Right ventricle myocardium inferior (tissue), 1 donor: ENCODE measurements around the gene MTMR1. TPM values are rescaled to one million over a fixed set of nuclear protein-coding genes. Genes with fewer than 3 reads are reported as not detected.
A peak's percentile ranks its signal among the peaks of the same experiment; 100 is the strongest.

ENCODE experiments used
- ATAC-seq: fragments of 200-7000 bp; cut with Tn5 transposase; one replicate; pipeline ENCODE4 v1.9.1; 2020; ENCODE audit warnings: mild to moderate bottlenecking, moderate library complexity
- DNase-seq: peaks from one replicate; pipeline ENCODE4 v3.0.0; 2021; ENCODE audit errors: missing footprints
- intact Hi-C: fragments of 100-400 bp; cut with DNase I; formaldehyde crosslinking; loops from one replicate; pipeline ENCODE4 v1.11.0; 2022
- long read RNA-seq: library from polyadenylated mRNA; unstranded; transcript quantifications from one replicate; pipeline ENCODE4 v2.0.0, GENCODE V29; 2021
- total RNA-seq: library from RNA; stranded (reverse); fragmentation: NEBNext Ultra II Directional; extraction: Animal tissue kit (Norgen Biotek cat#: 25700); gene quantifications from one replicate; pipeline ENCODE4 v1.2.1, GENCODE V29; 2021
- donor health status: DM: no; HTN: yes; CAD: no; lungs with severe emphysema.

The MTMR1 gene
- total RNA-seq = 19.4 TPM
- long read RNA-seq, full-length matches to known transcripts = 1 of 12 reads
- long read RNA-seq, partial matches to known transcripts = 3 of 12 reads
- long read RNA-seq, other reads (novel, unspliced or antisense) = 8 of 12 reads

DNA sequence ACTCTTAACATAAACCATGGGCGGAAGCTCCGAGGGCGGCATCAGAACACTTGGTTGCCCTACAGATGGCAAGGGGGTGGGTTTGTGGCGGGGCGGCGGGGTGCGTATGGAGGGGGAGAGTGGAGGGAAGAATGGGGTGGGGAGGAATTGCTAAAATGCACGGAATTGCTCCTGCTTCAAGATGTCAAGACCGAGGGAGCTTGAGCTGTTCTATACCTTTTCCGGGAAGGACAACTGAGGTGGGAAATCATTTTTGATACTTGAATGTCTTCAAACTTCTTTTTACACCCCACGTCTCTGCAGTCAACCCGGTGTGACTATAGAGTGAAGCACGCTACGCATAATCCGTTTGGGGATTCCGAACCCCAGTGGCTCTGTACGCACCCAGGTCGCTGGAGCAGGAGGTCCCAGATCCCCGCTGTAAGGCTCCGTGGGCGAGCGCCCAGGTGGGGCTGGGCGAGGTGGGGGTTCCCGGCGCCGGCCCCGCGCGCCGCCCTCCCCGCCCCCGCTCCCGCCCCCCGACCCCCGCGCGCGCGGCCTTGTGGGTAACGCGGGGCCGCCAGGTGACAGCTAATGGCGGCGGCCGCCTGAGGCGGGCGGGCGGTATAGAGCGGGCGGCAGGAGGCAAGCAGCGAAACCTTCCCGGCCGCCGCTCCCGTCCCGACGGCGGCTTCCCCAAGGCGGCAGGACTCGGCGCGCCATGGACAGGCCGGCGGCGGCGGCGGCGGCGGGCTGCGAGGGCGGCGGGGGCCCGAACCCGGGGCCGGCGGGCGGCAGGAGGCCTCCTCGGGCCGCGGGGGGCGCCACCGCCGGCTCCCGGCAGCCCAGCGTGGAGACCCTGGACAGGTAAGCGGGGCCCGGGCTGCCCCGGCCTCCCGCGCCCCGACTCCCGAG, at the start of gene MTMR1:
Gene MTMR1 (plus strand): TSS at position 566 of the 894 bp plus-strand sequence. CDS start 135 bp downstream, at position 701.
- intact Hi-C loops = no loop called here
- ATAC-seq (peak; percentile 71), DNase-seq (peak; percentile 69)

DNA sequence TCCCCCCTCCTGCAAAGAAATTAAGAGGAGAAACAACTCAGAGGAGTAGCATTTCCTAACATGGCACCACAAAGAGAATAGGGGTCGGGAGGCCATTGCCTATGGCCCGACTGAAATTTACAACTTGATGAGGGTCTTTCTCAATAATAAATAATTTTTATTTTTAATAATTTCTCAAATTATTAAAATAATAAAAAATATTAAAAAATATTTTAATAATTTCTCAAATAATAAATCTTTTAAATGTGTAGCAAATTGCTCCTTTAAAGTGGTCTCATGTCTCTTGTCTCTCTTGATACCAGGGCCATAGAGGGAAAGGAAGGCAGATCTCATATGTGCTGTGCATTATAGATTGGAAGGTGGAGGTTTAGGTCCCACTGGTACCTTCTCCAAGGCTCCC, 49.2 kb upstream of the MTMR1 start:
- DNase-seq (no peak), ATAC-seq (no peak)
- intact Hi-C loops = no loop called here

DNA sequence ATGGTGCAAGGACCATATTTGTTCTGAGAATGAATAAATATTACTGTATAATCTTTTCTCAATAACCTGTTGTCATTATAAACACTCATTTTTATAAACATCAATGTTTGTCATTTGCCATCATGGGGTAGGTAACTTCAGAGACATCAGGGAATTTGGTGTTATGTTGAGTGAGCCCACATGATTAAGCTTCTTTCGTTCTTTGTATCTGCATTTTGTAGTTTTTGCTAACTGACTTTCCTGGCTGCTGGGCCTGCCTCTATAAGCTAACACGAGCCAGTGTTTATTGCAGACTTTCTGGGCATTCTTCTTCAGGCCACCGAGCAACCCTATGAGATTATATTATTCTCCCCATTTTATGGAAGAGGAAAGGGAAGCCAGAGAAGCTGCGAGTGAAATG, 48.8 kb upstream of the MTMR1 start:
- intact Hi-C loops = no loop called here
- ATAC-seq = no peak
- DNase-seq = no peak

DNA sequence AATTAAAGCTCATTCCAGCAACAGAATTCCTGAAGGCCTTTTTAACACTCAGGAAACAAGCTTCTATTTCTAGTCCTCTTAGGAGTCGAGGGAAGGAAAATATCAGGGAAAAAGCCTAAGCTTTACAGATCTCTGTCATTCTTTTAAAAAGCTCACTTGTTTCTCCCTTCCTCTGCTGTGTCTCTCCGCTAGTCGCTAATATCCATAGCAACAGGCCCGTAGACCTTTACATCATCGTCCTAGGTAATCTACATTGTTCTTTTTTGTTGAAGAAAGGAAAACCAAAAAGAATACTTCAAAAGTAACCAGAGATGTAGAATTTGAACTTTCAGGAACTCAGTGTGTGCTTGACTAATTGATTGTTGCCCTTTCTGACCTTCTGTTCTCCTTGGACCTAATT, 45.9 kb upstream of the MTMR1 start:
- intact Hi-C loops = no loop called here

DNA sequence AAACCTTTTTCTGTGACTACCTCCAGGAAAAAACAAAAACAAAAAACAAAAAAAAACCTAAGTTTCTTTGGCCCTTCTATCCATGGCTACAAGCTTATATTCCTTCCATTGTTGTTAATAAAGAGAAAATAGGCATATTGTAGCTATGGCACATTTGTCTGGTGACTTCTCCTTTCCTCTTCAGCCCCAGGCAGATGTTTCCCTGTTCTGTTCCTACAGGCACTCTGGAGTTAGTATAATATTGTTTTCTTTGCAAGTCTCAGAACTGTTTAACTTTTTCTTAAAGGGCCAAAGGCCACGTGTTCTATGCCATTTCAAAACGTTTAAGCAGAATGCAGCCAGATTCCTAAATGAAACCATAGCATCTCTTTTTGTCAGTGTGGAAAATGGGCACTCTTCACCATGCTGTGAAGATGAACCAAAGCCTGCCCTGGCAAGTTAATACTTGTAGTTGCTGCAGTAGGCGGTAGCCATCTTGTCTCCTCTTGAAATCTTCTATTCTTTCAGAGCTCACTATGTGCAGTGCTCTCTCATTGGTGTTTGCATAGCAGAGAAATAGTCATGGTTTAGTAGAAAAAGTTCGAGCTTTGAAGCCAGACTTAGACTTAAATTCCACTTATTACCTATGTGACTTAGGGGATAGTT, 44.8 kb upstream of the MTMR1 start:
- intact Hi-C loops = no loop called here
- no peak for ATAC-seq
- DNase-seq = no peak

More for the DNA sequence above, 45.9 kb upstream of the MTMR1 start:
- ATAC-seq = no peak
- no peak for DNase-seq

DNA sequence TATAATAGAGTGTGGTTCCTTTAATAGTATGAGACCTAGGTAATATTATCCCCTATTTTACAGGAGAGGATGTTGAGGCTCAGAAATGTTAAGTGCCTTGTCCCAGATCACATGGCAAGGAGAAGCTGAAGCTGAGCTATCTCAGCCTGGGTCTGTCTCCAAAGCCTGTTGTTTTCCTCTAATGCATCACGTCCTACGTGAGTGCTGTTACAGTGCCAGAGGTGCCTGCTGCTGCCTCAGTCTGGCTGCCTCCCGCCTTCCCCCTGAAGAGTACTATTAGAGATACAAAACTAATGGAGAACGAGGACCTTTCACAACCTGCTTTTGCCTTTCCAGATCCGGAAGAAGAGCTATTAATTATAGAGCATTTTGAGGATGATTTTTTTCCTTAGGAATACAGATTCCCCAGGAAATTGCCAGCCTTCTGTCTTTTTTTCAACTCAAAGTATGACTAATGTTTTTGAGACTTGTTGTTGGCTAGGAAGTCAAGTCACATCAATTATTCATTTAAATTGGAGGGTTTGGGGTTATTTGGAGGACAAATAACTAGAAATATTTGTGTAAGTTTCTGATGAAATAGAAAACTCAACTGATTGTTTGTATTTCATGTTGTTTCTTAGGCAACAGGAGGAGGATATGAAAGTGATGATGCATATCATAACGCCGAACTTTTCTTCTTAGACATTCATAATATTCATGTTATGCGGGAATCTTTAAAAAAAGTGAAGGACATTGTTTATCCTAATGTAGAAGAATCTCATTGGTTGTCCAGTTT, 43.9 kb upstream of the MTMR1 start:
- peak; percentile 16 for ATAC-seq
- DNase-seq = peak; percentile 42
- intact Hi-C loops = no loop called here

DNA sequence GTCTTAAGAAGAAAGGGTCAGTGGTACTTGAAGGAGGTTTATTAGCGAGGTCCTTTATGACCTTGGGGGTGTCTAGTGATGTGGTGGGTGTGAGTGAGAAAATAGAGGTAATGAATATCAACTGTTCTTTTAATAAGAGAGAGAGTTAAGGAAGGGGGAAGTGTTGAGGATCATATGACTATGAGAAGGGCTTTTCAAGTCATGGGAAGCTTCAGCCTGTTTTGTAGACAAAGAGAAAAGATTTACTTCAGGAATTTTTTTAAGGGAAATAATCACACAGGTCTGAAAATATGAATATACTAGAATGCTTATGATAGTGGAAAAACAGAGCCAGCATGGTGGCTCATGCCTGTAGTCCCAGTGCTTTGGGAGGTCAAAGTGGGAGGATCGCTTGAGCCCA, 41.3 kb upstream of the MTMR1 start:
- ATAC-seq (no peak), DNase-seq (no peak)
- intact Hi-C loops = no loop called here

DNA sequence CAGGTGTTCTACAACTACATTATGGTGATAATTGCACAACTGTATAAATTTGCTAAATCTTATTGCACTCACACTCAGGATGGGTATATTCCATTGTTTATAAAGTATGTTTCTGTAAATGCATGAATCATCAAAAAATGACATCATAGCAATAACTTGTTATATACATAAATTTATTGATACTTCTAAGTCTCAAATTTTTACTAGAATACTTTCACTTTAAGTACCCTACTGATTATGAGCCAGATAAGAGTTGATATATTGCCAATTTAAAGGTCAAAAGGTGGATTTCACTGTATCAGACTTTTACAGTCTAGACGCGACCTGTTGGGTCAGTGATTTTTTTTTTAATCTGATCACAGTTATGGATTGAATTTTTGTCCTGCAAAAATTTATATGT, 37.4 kb upstream of the MTMR1 start:
- DNase-seq (no peak), ATAC-seq (no peak)
- intact Hi-C loops = no loop called here

DNA sequence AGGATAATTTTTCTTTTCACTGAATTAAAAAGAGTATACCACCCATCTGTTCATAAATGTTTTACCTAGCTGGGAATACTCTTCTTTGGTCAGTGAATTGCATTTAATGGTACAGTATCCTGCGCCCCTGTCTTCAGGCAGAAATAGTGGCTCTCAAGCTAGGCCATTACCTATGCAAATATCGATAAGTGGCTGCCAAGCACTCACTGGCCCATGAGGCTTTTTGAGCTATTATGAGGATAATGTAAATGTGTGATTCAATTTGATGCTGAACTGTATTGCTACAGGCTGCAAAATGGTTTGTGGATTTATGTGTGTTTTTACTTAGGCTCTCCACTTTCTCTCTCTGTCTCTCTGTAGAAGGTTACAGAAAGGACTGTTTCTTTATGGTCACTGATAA, 30.1 kb upstream of the MTMR1 start:
- no peak for DNase-seq
- ATAC-seq = no peak
- intact Hi-C loops = no loop called here

DNA sequence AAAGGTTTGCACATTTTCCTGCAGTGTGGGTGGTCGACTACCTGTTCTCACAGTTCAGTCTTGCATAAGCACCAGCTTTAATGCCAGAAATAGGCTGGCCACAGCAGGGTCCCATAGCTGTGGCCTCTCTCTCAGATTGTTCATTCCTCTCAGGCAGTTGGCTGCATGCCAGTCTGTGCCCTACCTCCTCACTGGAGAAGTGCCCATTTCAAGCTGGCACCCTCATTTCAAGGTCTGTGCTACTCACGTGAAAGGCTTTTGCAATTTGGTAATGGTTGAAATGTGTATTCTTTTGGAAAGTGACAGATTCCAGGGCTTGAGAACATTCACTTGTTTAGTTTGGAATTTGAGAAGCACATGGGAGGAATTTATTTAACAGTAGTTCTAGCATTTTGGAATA, 28.9 kb upstream of the MTMR1 start:
- DNase-seq (peak; percentile 65), ATAC-seq (no peak)
- intact Hi-C loops = no loop called here

DNA sequence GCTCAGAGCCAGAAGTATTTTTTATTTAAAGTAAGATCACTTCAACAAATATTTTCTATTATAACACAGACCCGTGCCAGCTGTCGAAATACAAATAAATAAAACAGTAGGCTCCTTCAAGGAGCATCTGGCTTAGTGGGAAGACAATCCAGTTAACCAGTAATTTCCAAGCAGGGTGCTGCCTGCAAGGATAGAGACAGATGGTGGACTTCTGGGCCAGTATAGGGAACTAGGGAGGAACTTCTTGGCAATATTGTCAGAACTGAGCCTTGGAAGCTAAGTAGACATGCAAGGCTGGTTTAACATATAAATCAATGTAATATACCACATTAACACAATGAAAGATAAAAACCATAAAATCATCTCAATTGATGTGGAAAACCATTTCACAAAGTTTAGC, 17.0 kb upstream of the MTMR1 start:
- DNase-seq (no peak), ATAC-seq (no peak)
- intact Hi-C loops = no loop called here

DNA sequence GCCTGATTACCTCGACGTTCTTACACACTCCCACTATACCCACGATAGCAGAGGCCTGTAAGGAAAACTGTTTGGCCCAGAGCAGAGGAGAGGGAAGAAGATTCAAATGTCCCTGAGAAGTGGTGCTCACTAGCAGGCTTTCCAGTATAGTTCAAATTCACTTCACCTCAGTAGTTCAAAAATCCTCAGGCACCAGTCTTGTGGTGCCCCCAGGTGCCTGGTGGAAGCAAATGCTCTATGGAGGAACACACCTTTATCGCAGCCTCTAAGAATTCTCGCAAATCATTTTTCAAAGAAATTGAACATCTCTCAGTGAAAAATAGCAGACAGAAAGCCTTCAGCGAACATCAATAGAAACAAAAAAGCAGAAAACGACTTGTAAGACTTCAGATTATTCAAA, 12.2 kb upstream of the MTMR1 start:
- intact Hi-C loops = loop anchor here (5.0 kb wide), 1 partner anchor 36 kb away; no protein-coding TSS in a partner anchor

DNA sequence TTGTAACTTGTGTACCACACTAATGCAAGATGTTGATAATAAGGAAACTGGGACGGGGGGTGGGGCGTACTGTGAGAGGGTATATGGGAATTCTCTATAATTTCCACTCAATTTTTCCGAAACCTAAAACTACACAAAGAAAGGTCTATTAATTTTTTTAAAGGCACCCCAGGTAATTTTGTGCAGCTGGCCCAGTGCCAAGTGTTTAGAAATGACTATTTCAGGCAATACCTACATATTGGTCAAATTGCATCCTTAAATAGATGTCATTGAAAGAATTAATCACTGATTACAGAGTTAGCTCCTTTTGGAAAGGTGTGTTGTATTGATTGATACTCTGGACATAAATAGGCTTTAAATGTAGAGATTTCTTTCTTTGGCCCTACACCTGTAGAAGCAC, 10.1 kb upstream of the MTMR1 start:
- no peak for DNase-seq
- intact Hi-C loops = loop anchor here (5.0 kb wide), 1 partner anchor 34 kb away; no protein-coding TSS in a partner anchor
- ATAC-seq = no peak

More for the DNA sequence above, 12.2 kb upstream of the MTMR1 start:
- DNase-seq (no peak), ATAC-seq (no peak)

DNA sequence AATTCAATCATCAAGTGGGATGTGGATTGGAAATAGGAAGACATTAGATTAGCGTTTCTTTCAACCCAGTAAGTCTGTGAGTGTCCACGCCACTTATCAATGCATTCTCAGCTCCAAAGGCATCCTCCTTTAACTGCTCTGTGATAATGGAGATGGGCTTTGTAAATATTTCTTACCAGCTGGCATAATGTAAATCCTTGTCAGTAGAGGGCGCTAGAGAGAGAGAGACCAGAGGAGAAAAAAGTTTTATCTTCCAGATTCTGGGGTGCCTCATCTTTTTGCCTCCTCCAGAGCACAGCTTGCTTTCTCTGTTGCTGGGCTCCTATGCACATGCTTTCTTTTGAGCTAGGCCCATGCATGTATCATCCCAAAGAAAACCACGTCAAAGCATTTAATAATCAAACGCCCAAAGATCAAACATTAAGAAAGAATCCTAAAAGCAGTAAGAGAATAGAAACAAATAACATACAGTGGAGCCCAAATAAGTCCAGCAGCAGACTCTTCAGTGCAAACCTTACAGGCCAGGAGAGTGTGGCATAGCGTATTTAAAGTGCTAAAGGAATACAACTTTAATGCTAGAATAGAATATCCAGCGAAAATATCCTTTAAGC, 9.6 kb upstream of the MTMR1 start:
- intact Hi-C loops = loop anchor here (5.0 kb wide), 1 partner anchor 34 kb away; no protein-coding TSS in a partner anchor
- DNase-seq (no peak), ATAC-seq (no peak)

DNA sequence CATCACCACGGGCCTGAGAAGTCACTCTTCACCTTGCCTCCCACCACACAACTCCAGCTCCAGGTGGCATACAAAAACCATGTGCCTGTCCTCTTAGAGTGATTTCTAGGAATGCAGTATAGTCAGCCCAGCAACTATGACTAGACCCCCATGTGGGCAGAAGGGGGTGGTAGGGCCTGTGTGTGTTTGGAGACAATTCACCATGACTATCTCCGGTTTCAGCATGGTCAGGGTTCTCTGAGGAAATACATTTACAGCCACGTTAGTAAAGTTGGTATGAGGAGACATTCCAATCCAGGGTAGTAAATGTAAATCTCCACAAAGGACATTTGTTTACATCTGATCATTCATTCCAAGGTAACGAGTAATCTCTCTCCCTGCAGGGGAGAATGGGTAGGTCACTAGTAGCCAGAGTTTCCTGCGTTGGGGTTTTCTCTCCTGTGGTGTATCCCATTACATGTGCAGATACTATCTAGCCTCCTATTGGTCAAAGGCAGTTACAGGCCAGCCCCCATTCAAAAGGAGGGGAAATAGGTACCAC, 4.2 kb upstream of the MTMR1 start:
- DNase-seq (no peak), ATAC-seq (no peak)
- intact Hi-C loops = no loop called here

DNA sequence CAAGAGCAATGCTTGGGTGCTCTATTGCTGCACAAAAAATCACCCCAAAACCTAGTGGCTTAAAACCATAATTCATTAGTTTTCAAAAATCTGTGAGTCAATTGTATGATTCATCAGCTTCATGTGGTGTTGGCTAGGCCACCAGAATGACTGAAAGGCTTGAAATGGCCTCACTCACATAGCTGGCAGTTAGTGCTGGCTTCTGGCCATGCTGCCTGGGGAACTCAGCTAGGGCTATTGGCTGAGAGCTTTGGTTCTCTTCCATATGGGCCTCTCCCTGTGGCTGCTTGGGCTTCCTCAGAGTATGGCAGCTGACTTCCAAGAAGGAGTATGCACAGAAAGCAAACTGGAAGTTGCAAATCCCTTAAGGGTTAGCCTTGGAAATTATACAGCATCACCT, 3.1 kb upstream of the MTMR1 start:
- ATAC-seq = no peak
- no peak for DNase-seq
- intact Hi-C loops = no loop called here

DNA sequence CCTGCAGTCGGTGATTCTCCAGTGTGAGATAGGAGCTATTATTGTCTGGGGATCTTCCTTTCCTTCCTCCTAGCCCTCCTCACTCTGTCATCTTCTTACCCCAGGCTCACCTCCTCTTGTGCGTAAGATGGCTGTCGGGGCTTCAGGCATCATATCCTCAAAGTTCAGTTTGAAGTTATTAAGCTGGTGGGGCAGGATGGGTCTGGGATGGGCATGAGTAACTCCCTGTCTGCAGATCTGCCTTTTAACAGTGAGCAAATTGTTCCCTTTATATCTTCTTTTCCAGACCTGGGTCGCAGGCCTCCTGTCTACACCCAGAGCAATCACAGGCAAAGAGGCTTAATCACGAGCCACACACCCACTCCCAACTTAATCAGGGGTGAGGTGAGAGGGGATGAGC, 900 bp upstream of the MTMR1 start:
- intact Hi-C loops = no loop called here
- no peak for ATAC-seq
- no peak for DNase-seq

DNA sequence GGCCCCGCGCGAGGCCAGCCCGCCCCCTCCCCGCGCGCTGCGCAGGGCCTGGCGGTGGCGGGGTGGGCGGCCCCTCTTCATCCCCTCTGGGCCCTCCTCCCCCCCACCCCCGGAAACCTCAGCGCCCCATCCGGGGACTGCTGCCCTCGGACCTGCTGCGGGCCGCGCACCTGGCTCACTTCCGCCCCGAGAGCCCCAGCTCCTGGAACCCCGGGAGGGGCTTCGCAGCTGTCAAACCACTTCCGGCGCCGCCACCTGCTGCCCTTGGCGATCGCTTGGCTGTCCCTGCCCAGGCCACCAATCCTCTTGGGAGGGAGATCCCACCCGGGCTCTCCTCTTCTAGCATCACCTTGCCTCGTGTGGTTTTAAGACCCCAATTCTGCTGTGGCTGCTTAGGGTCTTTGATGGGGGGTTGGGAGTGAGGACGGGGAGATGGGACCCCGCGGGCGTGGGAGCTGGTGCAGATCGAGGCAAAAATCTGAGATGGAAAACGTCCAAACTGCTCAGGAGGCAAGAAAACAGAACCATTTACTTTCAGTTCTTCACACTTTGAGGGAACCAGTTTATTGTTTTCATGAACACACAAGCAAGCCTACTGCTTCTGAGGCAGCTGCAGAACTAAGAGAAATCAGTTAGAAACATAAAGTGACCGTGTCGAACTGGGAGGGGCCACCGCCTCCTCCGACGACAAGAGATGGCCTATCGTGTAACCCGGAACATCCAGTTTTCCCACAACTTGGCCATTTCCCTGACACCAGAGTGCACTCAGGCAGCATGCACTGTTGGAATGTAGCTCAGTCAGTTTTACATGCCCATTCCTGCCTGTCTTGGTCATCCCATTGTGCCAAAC, 754 bp downstream of the MTMR1 start:
- DNase-seq (peak; percentile 73), ATAC-seq (peak; percentile 53)
- intact Hi-C loops = no loop called here
